Measurements from ENCODE around the gene EPB41L4B.
"Not testable (repeated sequence)": the region's sequence is repeated elsewhere in the genome, so short reads cannot be mapped to it uniquely, and the experiment has no call there.

EPB41L4B gene

GRCh38 chr9:109295221-109296130, 25.4 kb downstream of the EPB41L4B start:
- peaks cover 43% of the 10 kb centered on the region for H3K27me3 ChIP-seq (replicated peaks; ENCODE audit: control insufficient read depth, insufficient read depth, low read length)
- H3K9me3 ChIP-seq (ENCODE audit: control insufficient read depth, low read length), result no peaks in the 10 kb centered on the region
- peaks cover 26% of the 10 kb centered on the region for H3K4me1 ChIP-seq (ENCODE audit: control insufficient read depth, insufficient read depth, low read length)
- peak overlapping the region; percentile 48 for H3K9ac ChIP-seq (ENCODE audit: low read length)
- DNase-seq (ENCODE audit: low read depth), result no peak
- peak overlapping the region; percentile 23 for H3K4me3 ChIP-seq (ENCODE audit: low read length)
- H3K36me3 ChIP-seq (ENCODE audit: control insufficient read depth, insufficient read depth, low read length, severe bottlenecking), result no peaks in the 10 kb centered on the region

- no peak for DNase-seq (ENCODE audit: low read depth)
- no peak overlapping the region for H3K9ac ChIP-seq (ENCODE audit: low read length)
- H3K4me1 ChIP-seq (ENCODE audit: control insufficient read depth, insufficient read depth, low read length), result peaks cover 23% of the 10 kb centered on the region
- no peaks in the 10 kb centered on the region for H3K9me3 ChIP-seq (ENCODE audit: control insufficient read depth, low read length)
- H3K27me3 ChIP-seq (replicated peaks; ENCODE audit: control insufficient read depth, insufficient read depth, low read length), result peaks cover 30% of the 10 kb centered on the region
- no peak overlapping the region for H3K4me3 ChIP-seq (ENCODE audit: low read length)
- H3K36me3 ChIP-seq (ENCODE audit: control insufficient read depth, insufficient read depth, low read length, severe bottlenecking), result no peaks in the 10 kb centered on the region
Observed at GRCh38 chr9:109290385-109290784, 30.5 kb downstream of the EPB41L4B start.

DNA sequence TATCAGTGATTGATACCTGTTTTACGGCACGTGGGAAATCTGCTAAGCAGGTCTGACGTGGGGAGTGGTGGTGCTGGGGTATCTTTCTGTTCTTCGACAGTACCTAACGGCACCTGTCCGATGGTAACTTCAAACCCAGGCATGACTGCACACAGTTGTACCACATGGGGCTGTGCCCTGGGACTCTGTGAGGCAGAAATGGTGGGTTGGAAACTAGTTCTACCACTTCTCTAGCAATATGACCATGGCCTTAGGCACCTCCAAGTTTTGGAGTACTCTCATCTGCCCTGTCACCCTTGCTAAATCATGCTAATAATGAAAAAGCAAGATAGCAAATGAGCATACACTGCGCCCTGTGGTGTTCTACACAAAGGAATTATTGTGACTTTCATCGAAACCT, 30.9 kb downstream of the EPB41L4B start:
- no peak for DNase-seq (ENCODE audit: low read depth)
- Histone ChIP-seq H3K36me3 (ENCODE audit: control insufficient read depth, insufficient read depth, low read length, severe bottlenecking) (no peaks in the 10 kb centered on the region), H3K27me3 (replicated peaks; ENCODE audit: control insufficient read depth, insufficient read depth, low read length) (peaks cover 30% of the 10 kb centered on the region), H3K4me3 (ENCODE audit: low read length) (no peak overlapping the region), H3K4me1 (ENCODE audit: control insufficient read depth, insufficient read depth, low read length) (peaks cover 19% of the 10 kb centered on the region), H3K9me3 (ENCODE audit: control insufficient read depth, low read length) (no peaks in the 10 kb centered on the region), H3K9ac (ENCODE audit: low read length) (no peak overlapping the region)

DNA sequence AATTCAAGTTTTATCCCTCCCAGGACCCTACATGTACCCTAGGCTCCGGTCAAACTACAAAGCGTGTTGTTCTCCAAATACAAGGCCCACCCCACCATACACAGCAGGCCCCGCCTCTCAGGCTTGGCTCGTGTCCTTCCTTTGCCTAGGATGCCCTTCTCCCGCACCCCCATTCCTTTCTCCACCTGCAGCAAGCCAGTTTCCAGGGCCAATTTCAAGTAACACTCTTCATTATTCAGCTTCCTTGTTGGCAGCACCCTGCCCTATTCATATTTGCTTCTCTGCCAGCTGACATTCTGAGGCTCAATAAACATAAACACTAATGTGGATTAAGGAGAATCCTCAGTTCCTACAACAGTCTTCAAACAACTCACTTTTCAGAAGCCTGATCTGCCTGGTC, 31.7 kb downstream of the EPB41L4B start:
- Histone ChIP-seq H3K9ac (ENCODE audit: low read length) (no peak overlapping the region), H3K9me3 (ENCODE audit: control insufficient read depth, low read length) (no peaks in the 10 kb centered on the region), H3K27me3 (replicated peaks; ENCODE audit: control insufficient read depth, insufficient read depth, low read length) (peaks cover 28% of the 10 kb centered on the region), H3K36me3 (ENCODE audit: control insufficient read depth, insufficient read depth, low read length, severe bottlenecking) (no peaks in the 10 kb centered on the region), H3K4me3 (ENCODE audit: low read length) (no peak overlapping the region), H3K4me1 (ENCODE audit: control insufficient read depth, insufficient read depth, low read length) (peaks cover 14% of the 10 kb centered on the region)
- no peak for DNase-seq (ENCODE audit: low read depth)

GRCh38 chr9:109286981-109287380, 33.9 kb downstream of the EPB41L4B start:
- no peaks in the 10 kb centered on the region for H3K36me3 ChIP-seq (ENCODE audit: control insufficient read depth, insufficient read depth, low read length, severe bottlenecking)
- H3K9ac ChIP-seq (ENCODE audit: low read length), result no peak overlapping the region
- no peaks in the 10 kb centered on the region for H3K9me3 ChIP-seq (ENCODE audit: control insufficient read depth, low read length)
- peaks cover 14% of the 10 kb centered on the region for H3K4me1 ChIP-seq (ENCODE audit: control insufficient read depth, insufficient read depth, low read length)
- peak; percentile 27 for DNase-seq (ENCODE audit: low read depth)
- peaks cover 26% of the 10 kb centered on the region for H3K27me3 ChIP-seq (replicated peaks; ENCODE audit: control insufficient read depth, insufficient read depth, low read length)
- peak overlapping the region; percentile 19 for H3K4me3 ChIP-seq (ENCODE audit: low read length)

- no peaks in the 10 kb centered on the region for H3K36me3 ChIP-seq (ENCODE audit: control insufficient read depth, insufficient read depth, low read length, severe bottlenecking)
- H3K9me3 ChIP-seq (ENCODE audit: control insufficient read depth, low read length), result no peaks in the 10 kb centered on the region
- DNase-seq (ENCODE audit: low read depth), result peak; percentile 26
- H3K27me3 ChIP-seq (replicated peaks; ENCODE audit: control insufficient read depth, insufficient read depth, low read length), result peaks cover 22% of the 10 kb centered on the region
- peak overlapping the region; percentile 19 for H3K4me3 ChIP-seq (ENCODE audit: low read length)
- peaks cover 14% of the 10 kb centered on the region for H3K4me1 ChIP-seq (ENCODE audit: control insufficient read depth, insufficient read depth, low read length)
- H3K9ac ChIP-seq (ENCODE audit: low read length), result no peak overlapping the region
Observed at GRCh38 chr9:109286571-109286977, 34.3 kb downstream of the EPB41L4B start.

GRCh38 chr9:109283672-109284071, 37.2 kb downstream of the EPB41L4B start:
- Histone ChIP-seq H3K27me3 (replicated peaks; ENCODE audit: control insufficient read depth, insufficient read depth, low read length) (peaks cover 28% of the 10 kb centered on the region), H3K4me1 (ENCODE audit: control insufficient read depth, insufficient read depth, low read length) (peaks cover 14% of the 10 kb centered on the region)
- not testable (repeated sequence) for H3K9ac ChIP-seq (ENCODE audit: low read length); H3K4me3 ChIP-seq (ENCODE audit: low read length); H3K9me3 ChIP-seq (ENCODE audit: control insufficient read depth, low read length); H3K36me3 ChIP-seq (ENCODE audit: control insufficient read depth, insufficient read depth, low read length, severe bottlenecking); DNase-seq (ENCODE audit: low read depth)

GRCh38 chr9:109283012-109283411, 37.8 kb downstream of the EPB41L4B start:
- Histone ChIP-seq H3K36me3 (ENCODE audit: control insufficient read depth, insufficient read depth, low read length, severe bottlenecking) (no peaks in the 10 kb centered on the region), H3K4me1 (ENCODE audit: control insufficient read depth, insufficient read depth, low read length) (peaks cover 14% of the 10 kb centered on the region), H3K4me3 (ENCODE audit: low read length) (no peak overlapping the region), H3K9ac (ENCODE audit: low read length) (no peak overlapping the region), H3K27me3 (replicated peaks; ENCODE audit: control insufficient read depth, insufficient read depth, low read length) (peaks cover 32% of the 10 kb centered on the region), H3K9me3 (ENCODE audit: control insufficient read depth, low read length) (no peaks in the 10 kb centered on the region)
- no peak for DNase-seq (ENCODE audit: low read depth)

- H3K27me3 ChIP-seq (replicated peaks; ENCODE audit: control insufficient read depth, insufficient read depth, low read length), result peaks cover 36% of the 10 kb centered on the region
Observed at GRCh38 chr9:109282302-109282701, 38.6 kb downstream of the EPB41L4B start.

DNA sequence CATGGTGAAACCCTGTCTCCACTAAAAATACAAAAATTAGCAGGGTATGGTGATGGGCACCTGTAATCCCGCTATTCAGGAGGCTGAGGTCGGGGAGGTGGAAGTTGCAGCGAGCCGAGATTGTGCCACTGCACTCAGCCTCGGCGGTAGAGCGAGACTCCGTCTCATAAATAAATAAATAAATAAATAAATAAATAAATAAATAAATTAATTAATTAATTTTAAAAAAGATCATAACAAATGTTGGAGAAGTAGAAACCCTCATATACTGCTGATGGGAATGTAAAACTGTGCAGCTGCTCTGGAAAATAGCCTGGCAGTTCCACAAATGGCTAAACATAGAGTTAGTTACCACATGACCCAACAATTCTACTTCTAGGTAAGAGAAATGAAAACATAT, 39.3 kb downstream of the EPB41L4B start:
- Histone ChIP-seq H3K9me3 (ENCODE audit: control insufficient read depth, low read length) (no peaks in the 10 kb centered on the region), H3K9ac (ENCODE audit: low read length) (no peak overlapping the region)
- DNase-seq (ENCODE audit: low read depth), result no peak

More at GRCh38 chr9:109282302-109282701, 38.6 kb downstream of the EPB41L4B start:
- Histone ChIP-seq H3K36me3 (ENCODE audit: control insufficient read depth, insufficient read depth, low read length, severe bottlenecking) (no peaks in the 10 kb centered on the region), H3K4me1 (ENCODE audit: control insufficient read depth, insufficient read depth, low read length) (peaks cover 11% of the 10 kb centered on the region), H3K9ac (ENCODE audit: low read length) (no peak overlapping the region), H3K9me3 (ENCODE audit: control insufficient read depth, low read length) (no peaks in the 10 kb centered on the region), H3K4me3 (ENCODE audit: low read length) (no peak overlapping the region)
- no peak for DNase-seq (ENCODE audit: low read depth)

GRCh38 chr9:109278848-109279247, 42.0 kb downstream of the EPB41L4B start:
- Histone ChIP-seq H3K36me3 (ENCODE audit: control insufficient read depth, insufficient read depth, low read length, severe bottlenecking) (no peaks in the 10 kb centered on the region), H3K9ac (ENCODE audit: low read length) (no peak overlapping the region), H3K4me1 (ENCODE audit: control insufficient read depth, insufficient read depth, low read length) (no peaks in the 10 kb centered on the region), H3K9me3 (ENCODE audit: control insufficient read depth, low read length) (no peaks in the 10 kb centered on the region), H3K27me3 (replicated peaks; ENCODE audit: control insufficient read depth, insufficient read depth, low read length) (peaks cover 58% of the 10 kb centered on the region), H3K4me3 (ENCODE audit: low read length) (no peak overlapping the region)
- DNase-seq (ENCODE audit: low read depth), result no peak

More for the DNA sequence above, 39.3 kb downstream of the EPB41L4B start:
- H3K4me3 ChIP-seq (ENCODE audit: low read length), result no peak overlapping the region
- peaks cover 43% of the 10 kb centered on the region for H3K27me3 ChIP-seq (replicated peaks; ENCODE audit: control insufficient read depth, insufficient read depth, low read length)
- H3K4me1 ChIP-seq (ENCODE audit: control insufficient read depth, insufficient read depth, low read length), result peaks cover 4% of the 10 kb centered on the region
- H3K36me3 ChIP-seq (ENCODE audit: control insufficient read depth, insufficient read depth, low read length, severe bottlenecking), result no peaks in the 10 kb centered on the region
